ENCODE data around the gene TPCN2. TPM values are rescaled to one million over a fixed set of nuclear protein-coding genes. Genes with fewer than 3 reads are reported as not detected.

The TPCN2 gene
- total and polyA plus RNA-seq, 9 of the 15 experiments (the other 6 are each of a cell fraction or from before 2014, with no cell fraction given): 0.66 to 10.2 (median 4.6) TPM

DNA sequence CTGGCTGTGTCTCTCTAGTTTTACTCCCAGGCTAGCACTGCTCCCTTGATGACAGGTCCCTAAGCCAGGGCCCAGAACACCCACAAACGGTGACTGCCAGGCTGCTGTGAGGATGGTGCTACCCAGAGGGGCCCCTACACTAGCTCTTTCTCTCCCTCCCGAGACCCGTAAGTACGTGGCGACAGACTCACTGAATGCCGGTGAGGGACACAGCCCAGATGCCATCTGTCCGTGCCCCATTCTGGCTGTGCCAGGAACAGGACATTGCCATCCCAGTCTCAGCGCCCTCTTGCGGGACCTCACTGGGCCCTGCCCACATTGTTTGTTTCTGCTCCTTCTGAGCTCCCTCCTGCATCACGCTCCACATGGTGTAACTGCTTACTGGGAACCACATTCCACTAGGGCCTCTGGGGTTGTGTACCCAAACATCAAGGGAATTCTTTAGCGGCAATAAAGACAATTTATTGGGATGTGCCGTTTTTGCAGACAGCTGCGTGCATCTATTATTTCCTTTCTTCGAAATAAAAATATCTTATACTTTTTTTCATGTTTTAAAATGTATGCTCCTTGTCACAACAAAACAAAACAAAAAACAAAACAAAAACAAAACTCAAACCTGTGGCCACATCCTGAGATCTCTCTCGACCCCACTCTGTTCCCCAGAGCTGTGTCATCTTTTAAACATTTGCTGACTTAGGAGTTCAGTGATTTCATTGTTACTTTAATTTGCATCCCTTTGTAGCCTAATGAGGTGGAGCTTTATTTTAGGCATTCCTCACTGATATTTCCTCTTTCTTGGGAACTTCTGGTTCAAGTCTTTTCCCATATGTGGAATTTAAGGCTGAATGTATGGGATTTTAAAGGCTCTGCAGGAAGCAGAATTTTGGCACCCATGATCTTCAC, 4.4 kb upstream of the TPCN2 start (continued):
- TF ChIP-seq, protein P1, sequence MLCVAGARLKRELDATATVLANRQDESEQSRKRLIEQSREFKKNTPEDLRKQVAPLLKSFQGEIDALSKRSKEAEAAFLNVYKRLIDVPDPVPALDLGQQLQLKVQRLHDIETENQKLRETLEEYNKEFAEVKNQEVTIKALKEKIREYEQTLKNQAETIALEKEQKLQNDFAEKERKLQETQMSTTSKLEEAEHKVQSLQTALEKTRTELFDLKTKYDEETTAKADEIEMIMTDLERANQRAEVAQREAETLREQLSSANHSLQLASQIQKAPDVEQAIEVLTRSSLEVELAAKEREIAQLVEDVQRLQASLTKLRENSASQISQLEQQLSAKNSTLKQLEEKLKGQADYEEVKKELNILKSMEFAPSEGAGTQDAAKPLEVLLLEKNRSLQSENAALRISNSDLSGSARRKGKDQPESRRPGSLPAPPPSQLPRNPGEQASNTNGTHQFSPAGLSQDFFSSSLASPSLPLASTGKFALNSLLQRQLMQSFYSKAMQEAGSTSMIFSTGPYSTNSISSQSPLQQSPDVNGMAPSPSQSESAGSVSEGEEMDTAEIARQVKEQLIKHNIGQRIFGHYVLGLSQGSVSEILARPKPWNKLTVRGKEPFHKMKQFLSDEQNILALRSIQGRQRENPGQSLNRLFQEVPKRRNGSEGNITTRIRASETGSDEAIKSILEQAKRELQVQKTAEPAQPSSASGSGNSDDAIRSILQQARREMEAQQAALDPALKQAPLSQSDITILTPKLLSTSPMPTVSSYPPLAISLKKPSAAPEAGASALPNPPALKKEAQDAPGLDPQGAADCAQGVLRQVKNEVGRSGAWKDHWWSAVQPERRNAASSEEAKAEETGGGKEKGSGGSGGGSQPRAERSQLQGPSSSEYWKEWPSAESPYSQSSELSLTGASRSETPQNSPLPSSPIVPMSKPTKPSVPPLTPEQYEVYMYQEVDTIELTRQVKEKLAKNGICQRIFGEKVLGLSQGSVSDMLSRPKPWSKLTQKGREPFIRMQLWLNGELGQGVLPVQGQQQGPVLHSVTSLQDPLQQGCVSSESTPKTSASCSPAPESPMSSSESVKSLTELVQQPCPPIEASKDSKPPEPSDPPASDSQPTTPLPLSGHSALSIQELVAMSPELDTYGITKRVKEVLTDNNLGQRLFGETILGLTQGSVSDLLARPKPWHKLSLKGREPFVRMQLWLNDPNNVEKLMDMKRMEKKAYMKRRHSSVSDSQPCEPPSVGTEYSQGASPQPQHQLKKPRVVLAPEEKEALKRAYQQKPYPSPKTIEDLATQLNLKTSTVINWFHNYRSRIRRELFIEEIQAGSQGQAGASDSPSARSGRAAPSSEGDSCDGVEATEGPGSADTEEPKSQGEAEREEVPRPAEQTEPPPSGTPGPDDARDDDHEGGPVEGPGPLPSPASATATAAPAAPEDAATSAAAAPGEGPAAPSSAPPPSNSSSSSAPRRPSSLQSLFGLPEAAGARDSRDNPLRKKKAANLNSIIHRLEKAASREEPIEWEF (CRISPR knock-in tag; IDR thresholded peaks at IDR 0.05): no peak
- TF ChIP-seq RBM25 (IDR thresholded peaks at IDR 0.05; ENCODE audit: low read depth, low read length, severe bottlenecking) (no peak), U2AF1 (optimal IDR thresholded peaks at IDR 0.05; ENCODE audit: low read depth, low read length) (no peak), MAFG (tag; conservative IDR thresholded peaks at IDR 0.05) (peak; percentile 41; the same call in 1 of the 2 replicates), PTTG1 (tag; IDR thresholded peaks at IDR 0.05; ENCODE audit: low read depth) (no peak), ZNF23 (CRISPR knock-in tag; IDR thresholded peaks at IDR 0.05) (no peak), ZNF316 (IDR thresholded peaks at IDR 0.05) (peak; percentile 68)
- TF ChIP-seq, protein P2, sequence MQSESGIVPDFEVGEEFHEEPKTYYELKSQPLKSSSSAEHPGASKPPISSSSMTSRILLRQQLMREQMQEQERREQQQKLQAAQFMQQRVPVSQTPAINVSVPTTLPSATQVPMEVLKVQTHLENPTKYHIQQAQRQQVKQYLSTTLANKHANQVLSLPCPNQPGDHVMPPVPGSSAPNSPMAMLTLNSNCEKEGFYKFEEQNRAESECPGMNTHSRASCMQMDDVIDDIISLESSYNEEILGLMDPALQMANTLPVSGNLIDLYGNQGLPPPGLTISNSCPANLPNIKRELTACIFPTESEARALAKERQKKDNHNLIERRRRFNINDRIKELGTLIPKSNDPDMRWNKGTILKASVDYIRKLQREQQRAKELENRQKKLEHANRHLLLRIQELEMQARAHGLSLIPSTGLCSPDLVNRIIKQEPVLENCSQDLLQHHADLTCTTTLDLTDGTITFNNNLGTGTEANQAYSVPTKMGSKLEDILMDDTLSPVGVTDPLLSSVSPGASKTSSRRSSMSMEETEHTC (IDR thresholded peaks at IDR 0.05): no peak

Measured in K562 (cell line).